ENCODE data around the gene ZNF775.

DNA sequence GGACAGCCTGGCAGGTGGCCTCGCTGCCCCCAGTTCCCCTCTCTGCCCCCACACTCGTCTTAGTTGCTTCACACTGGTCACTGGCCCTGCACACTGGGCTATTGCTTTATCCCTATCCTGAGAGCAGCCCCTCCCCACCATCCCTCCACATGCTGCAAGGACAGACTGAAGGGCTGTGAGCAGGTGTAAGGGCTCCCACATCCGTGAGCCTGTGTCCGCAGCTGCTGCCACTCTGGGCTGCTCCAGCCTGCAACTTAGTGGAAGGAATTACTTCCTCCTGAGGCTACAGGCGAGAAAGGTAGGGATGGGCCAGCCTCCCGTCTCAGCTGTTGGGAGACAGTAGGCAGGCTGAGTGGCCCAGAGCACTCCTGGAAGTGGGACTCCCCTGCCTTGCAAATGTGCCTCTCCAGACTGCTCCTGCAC lies 41.5 kb upstream of the ZNF775 start:
- TF ChIP-seq, protein P1, sequence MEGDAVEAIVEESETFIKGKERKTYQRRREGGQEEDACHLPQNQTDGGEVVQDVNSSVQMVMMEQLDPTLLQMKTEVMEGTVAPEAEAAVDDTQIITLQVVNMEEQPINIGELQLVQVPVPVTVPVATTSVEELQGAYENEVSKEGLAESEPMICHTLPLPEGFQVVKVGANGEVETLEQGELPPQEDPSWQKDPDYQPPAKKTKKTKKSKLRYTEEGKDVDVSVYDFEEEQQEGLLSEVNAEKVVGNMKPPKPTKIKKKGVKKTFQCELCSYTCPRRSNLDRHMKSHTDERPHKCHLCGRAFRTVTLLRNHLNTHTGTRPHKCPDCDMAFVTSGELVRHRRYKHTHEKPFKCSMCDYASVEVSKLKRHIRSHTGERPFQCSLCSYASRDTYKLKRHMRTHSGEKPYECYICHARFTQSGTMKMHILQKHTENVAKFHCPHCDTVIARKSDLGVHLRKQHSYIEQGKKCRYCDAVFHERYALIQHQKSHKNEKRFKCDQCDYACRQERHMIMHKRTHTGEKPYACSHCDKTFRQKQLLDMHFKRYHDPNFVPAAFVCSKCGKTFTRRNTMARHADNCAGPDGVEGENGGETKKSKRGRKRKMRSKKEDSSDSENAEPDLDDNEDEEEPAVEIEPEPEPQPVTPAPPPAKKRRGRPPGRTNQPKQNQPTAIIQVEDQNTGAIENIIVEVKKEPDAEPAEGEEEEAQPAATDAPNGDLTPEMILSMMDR (IDR thresholded peaks at IDR 0.05), result no peak
- no peak for TF ChIP-seq POLR2A (IDR thresholded peaks at IDR 0.05)

Data from right lobe of liver (tissue), 4 donors.